BJ (cell line): ENCODE data around the gene BRINP3. TPM values are rescaled to one million over a fixed set of nuclear protein-coding genes. Genes with fewer than 3 reads are reported as not detected.

Experiments used
- CTCF ChIA-PET: fragments of 350-600 bp; formaldehyde crosslinking; extraction: SDS; loops from one replicate; lab custom pipeline; 2021; ENCODE audit warnings: antibody characterized with exemption, inconsistent platforms; lab: Yijun Ruan, JAX
- POLR2A ChIA-PET: fragments of 300-600 bp; sonication (Branson Sonifier 250); formaldehyde crosslinking; extraction: SDS; loops from one replicate; lab custom pipeline; 2021; ENCODE audit warnings: antibody characterized with exemption; lab: Charles Lee
- DNase-seq: peaks from one replicate; pipeline ENCODE4 v3.0.0-alpha.2; 2011; ENCODE audit warnings: low read depth
- H3K27me3 ChIP-seq: 2 replicates; pipeline ENCODE4 v1.6.0; 2011; ENCODE audit warnings: low read length; ENCODE audit not compliant: control insufficient read depth, insufficient read depth
- H3K36me3 ChIP-seq: 2 replicates; pipeline ENCODE4 v1.5.1; 2011; ENCODE audit warnings: low read length; ENCODE audit not compliant: control insufficient read depth, insufficient read depth
- H3K4me3 ChIP-seq: 2 replicates; pipeline ENCODE4 v1.5.1; 2011; ENCODE audit warnings: low read depth, mild to moderate bottlenecking, control low read depth, low read length
- CTCF ChIP-seq: IDR thresholded peaks from 2 replicates; pipeline ENCODE4 v1.5.1; 2011; ENCODE audit warnings: low read depth, mild to moderate bottlenecking, control low read depth, inconsistent platforms, low read length, moderate library complexity; ENCODE audit not compliant: insufficient read depth
- polyA plus RNA-seq: library from polyadenylated mRNA; depleted of rRNA; stranded (reverse); fragments of >200 nt; gene quantifications from 2 replicates; pipeline ENCODE4 v1.2.3, GENCODE V29; 2011

BRINP3 gene
- polyA plus RNA-seq, 1 experiment = not detected

GRCh38 chr1:190474010-190474409, 3.7 kb downstream of the BRINP3 start:
- CTCF ChIA-PET = no interaction called here
- Histone ChIP-seq H3K36me3 (no peaks in the 10 kb centered on the region), H3K27me3 (no peaks in the 10 kb centered on the region), H3K4me3 (no peak overlapping the region)
- POLR2A ChIA-PET = no interaction called here
- no peak for TF ChIP-seq CTCF
- no peak for DNase-seq

GRCh38 chr1:190472494-190472893, 5.2 kb downstream of the BRINP3 start:
- no peak for DNase-seq
- no peaks in the 10 kb centered on the region for H3K36me3 ChIP-seq
- POLR2A ChIA-PET = no interaction called here
- no peak overlapping the region for H3K4me3 ChIP-seq
- no peaks in the 10 kb centered on the region for H3K27me3 ChIP-seq
- TF ChIP-seq CTCF = no peak
- CTCF ChIA-PET = no interaction called here

DNA sequence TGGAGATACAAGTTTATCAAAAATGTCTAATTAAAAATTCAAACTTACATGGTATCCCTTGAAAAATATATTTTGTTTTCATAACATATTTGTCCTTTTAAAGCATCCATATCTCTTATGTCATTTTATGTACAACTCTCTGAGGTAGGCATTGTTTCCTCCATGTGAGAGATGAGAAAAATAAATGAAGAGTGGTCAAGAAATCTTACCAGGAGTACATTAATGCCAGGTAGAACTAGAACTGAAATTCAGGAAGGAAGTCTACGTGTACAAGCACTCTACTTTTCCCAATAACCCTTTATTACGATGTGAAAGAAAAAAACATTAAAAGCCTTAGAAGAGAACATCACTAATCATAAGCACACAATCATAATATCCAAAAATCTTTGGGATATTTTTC, 5.6 kb downstream of the BRINP3 start:
- TF ChIP-seq CTCF = no peak
- Histone ChIP-seq H3K27me3 (no peaks in the 10 kb centered on the region), H3K36me3 (no peaks in the 10 kb centered on the region), H3K4me3 (no peak overlapping the region)
- CTCF ChIA-PET = no interaction called here
- no peak for DNase-seq
- POLR2A ChIA-PET = no interaction called here

DNA sequence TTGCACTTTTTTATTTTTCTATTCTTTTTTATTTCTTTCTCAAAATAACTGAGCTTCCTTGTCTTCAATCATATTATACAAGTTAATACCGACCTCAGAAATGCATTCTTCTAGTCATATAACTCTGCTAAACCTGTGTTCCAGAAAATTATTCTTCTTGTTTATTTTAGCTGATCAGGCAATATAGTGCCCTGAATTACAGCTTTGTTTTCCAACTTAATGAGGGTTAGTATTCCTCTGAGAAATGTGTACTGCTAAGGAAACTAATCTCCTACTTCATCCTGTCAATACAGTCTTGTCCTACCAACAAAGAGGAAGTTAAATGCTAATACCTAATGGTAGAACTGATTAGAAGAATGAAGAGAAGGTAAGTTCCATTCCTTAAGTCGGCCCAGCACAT, 13.0 kb downstream of the BRINP3 start:
- Histone ChIP-seq H3K27me3 (no peaks in the 10 kb centered on the region), H3K4me3 (no peak overlapping the region), H3K36me3 (no peaks in the 10 kb centered on the region)
- no peak for DNase-seq
- POLR2A ChIA-PET = no interaction called here
- TF ChIP-seq CTCF = no peak
- CTCF ChIA-PET = interaction anchor here (0.6 kb wide), 1 partner anchor 1218 kb away, joined by 3 read pairs; no protein-coding TSS in a partner anchor

- ChIA-PET POLR2A (no interaction called here), CTCF (no interaction called here)
- no peak for TF ChIP-seq CTCF
- Histone ChIP-seq H3K36me3 (no peaks in the 10 kb centered on the region), H3K4me3 (no peak overlapping the region), H3K27me3 (no peaks in the 10 kb centered on the region)
- no peak for DNase-seq
These were observed 21.5 kb downstream of the BRINP3 start for GRCh38 chr1:190456129-190456528.
